Endothelial cell of umbilical vein (primary cell): ENCODE data around the gene DLG1. TPM values are rescaled to one million over a fixed set of nuclear protein-coding genes. Genes with fewer than 3 reads are reported as not detected.

Experiments
- BruUV-seq: library from RNA; stranded (reverse); fragments of 400-500 nt; replicated peaks from 2 replicates; lab custom pipeline; 2021; lab: Mats Ljungman, UMichigan
- CTCF ChIA-PET: fragments of 300-600, 350-600 bp; sonication (Branson Sonifier 250); formaldehyde crosslinking; loops from one replicate; lab custom pipeline; 2021; ENCODE audit warnings: antibody characterized with exemption, inconsistent platforms; lab: Charles Lee
- POLR2A ChIA-PET: fragments of 300-600, 350-600 bp; sonication (Branson Sonifier 250); formaldehyde crosslinking; loops from one replicate; lab custom pipeline; 2021; ENCODE audit warnings: antibody characterized with exemption, inconsistent platforms; lab: Charles Lee
- DNase-seq: peaks from one replicate; pipeline ENCODE4 v3.0.0-alpha.2; 2011; ENCODE audit warnings: low read depth, low spot score
- FAIRE-seq: peaks from 2 replicates; lab custom pipeline; 2011; peaks lifted over from hg19 to GRCh38; lab: Jason Lieb, UNC
- H2AFZ ChIP-seq: 2 replicates; pipeline ENCODE4 v1.6.0; 2012; ENCODE audit warnings: low read depth, low read length, control low read depth, inconsistent platforms
- H3K27ac ChIP-seq: 2 replicates; pipeline ENCODE4 v1.5.1; 2011; ENCODE audit warnings: low read depth, mild to moderate bottlenecking, control low read depth, low read length, moderate library complexity; ENCODE audit not compliant: insufficient read depth
- H3K27me3 ChIP-seq, 2 experiments: 2 replicates each; pipeline versions ENCODE4 v1.6.0 to v1.6.1; 2011; ENCODE audit warnings: low read length in 2 of 2, mixed read lengths in 1 of 2; ENCODE audit not compliant: control insufficient read depth in 2 of 2, insufficient read depth in 2 of 2
- H3K36me3 ChIP-seq, 2 experiments: 2 replicates in 1 of 2; 3 replicates in 1 of 2; pipeline ENCODE4 v1.5.1; 2011; ENCODE audit warnings: low read length in 2 of 2, mild to moderate bottlenecking in 1 of 2, moderate library complexity in 1 of 2; ENCODE audit not compliant: control insufficient read depth in 2 of 2, insufficient read depth in 2 of 2; ENCODE audit errors: extremely low read depth in 1 of 2
- H3K4me1 ChIP-seq: 3 replicates; pipeline ENCODE4 v1.5.1; 2011; ENCODE audit warnings: mild to moderate bottlenecking, low read length; ENCODE audit not compliant: control insufficient read depth, insufficient read depth; ENCODE audit errors: extremely low read depth
- H3K4me2 ChIP-seq: 2 replicates; pipeline ENCODE4 v1.6.1; 2011; ENCODE audit warnings: low read length, control low read depth, mixed read lengths; ENCODE audit not compliant: insufficient read depth
- H3K4me3 ChIP-seq, 3 experiments: fragments of 200-600 bp in 1 of 3; sonication (generic), shearing (Covaris generic) in 1 of 3; replicated peaks in 1 of 3; 2 replicates each; pipeline ENCODE4 v1.5.1; 2011 to 2016; ENCODE audit warnings: control low read depth in 3 of 3, low read length in 3 of 3, mild to moderate bottlenecking in 2 of 3, inconsistent platforms in 1 of 3, low read depth in 1 of 3, moderate library complexity in 1 of 3; ENCODE audit not compliant: insufficient read depth in 1 of 3
- H3K79me2 ChIP-seq: 2 replicates; pipeline ENCODE4 v1.6.0; 2012; ENCODE audit warnings: low read length, inconsistent platforms; ENCODE audit not compliant: control insufficient read depth, insufficient read depth
- H3K9ac ChIP-seq: replicated peaks from 2 replicates; pipeline ENCODE3; 2011; ENCODE audit warnings: low read length, control low read depth; ENCODE audit not compliant: insufficient read depth; ENCODE audit errors: extremely low read depth
- H3K9me1 ChIP-seq: replicated peaks from 3 replicates; pipeline ENCODE4 v1.6.0; 2011; ENCODE audit warnings: mild to moderate bottlenecking, low read length; ENCODE audit not compliant: control insufficient read depth, insufficient read depth; ENCODE audit errors: extremely low read depth
- H3K9me3 ChIP-seq: replicated peaks from 2 replicates; pipeline ENCODE4 v1.5.1; 2012; ENCODE audit warnings: low read length, inconsistent platforms; ENCODE audit not compliant: control insufficient read depth, insufficient read depth
- H4K20me1 ChIP-seq: replicated peaks from 2 replicates; pipeline ENCODE3; 2011; ENCODE audit warnings: mild to moderate bottlenecking, low read length; ENCODE audit not compliant: control insufficient read depth, insufficient read depth; ENCODE audit errors: extremely low read depth
- CTCF ChIP-seq, 2 donors: IDR thresholded peaks; 1 replicate in 1 of 2; 2 replicates in 1 of 2; pipeline ENCODE4 v1.5.1; 2011; ENCODE audit warnings: low read length in 2 of 2, mild to moderate bottlenecking in 2 of 2, moderate library complexity in 2 of 2, control low read depth in 1 of 2, inconsistent platforms in 1 of 2, low read depth in 1 of 2; ENCODE audit not compliant: insufficient read depth in 1 of 2; ENCODE audit errors: extremely low read depth in 1 of 2
- EZH2 ChIP-seq: IDR thresholded peaks from 2 replicates; pipeline ENCODE4 v1.6.1; 2012; ENCODE audit warnings: borderline replicate concordance, low read depth, mild to moderate bottlenecking, moderate library complexity, low read length, inconsistent platforms; ENCODE audit not compliant: severe bottlenecking
- FOS ChIP-seq: IDR thresholded peaks from 2 replicates; pipeline ENCODE4 v1.6.1; 2011; ENCODE audit warnings: mild to moderate bottlenecking, low read length, moderate library complexity, borderline replicate concordance; ENCODE audit not compliant: insufficient read depth
- GATA2 ChIP-seq: IDR thresholded peaks from 2 replicates; pipeline ENCODE4 v1.7.0; 2011; ENCODE audit warnings: low read depth, mild to moderate bottlenecking, moderate library complexity, mixed read lengths, low read length; ENCODE audit not compliant: insufficient read length, insufficient read depth
- JUN ChIP-seq: IDR thresholded peaks from 2 replicates; pipeline ENCODE4 v1.6.1; 2011; ENCODE audit warnings: borderline replicate concordance, low read depth; ENCODE audit not compliant: insufficient read length, insufficient read depth
- MAX ChIP-seq: IDR thresholded peaks from 2 replicates; pipeline ENCODE4 v1.6.1; 2011; ENCODE audit not compliant: insufficient read depth, insufficient read length
- MYC ChIP-seq: IDR thresholded peaks from one replicate; pipeline ENCODE4 v1.6.1; 2011; ENCODE audit warnings: mild to moderate bottlenecking, low read depth, low read length
- POLR2A ChIP-seq: IDR thresholded peaks from 2 replicates; pipeline ENCODE4 v1.6.1; 2012; ENCODE audit warnings: low read depth, mild to moderate bottlenecking, control low read depth, low read length
- POLR2AphosphoS5 ChIP-seq: IDR thresholded peaks from 2 replicates; pipeline ENCODE4 v1.6.1; 2012; ENCODE audit warnings: low read depth, mild to moderate bottlenecking, control low read depth, low read length, moderate library complexity; ENCODE audit not compliant: insufficient read depth
- dilution Hi-C: fragments of 300-500 bp; cut with MboI; formaldehyde crosslinking; loops from one replicate; pipeline ENCODE4 v1.15.0; 2019; ENCODE audit warnings: low sequenced_read_pairs; ENCODE audit not compliant: extremely low pct_ligation_motif_present
- intact Hi-C: fragments of 100-400 bp; cut with micrococcal nuclease; formaldehyde crosslinking; loops from one replicate; pipeline ENCODE4 v1.10.0; 2022
- polyA plus RNA-seq, 4 experiments: library from polyadenylated mRNA; depleted of rRNA in 3 of 4; stranded (reverse) in 3 of 4; unstranded in 1 of 4; fragments of >200 nt; gene quantifications; 2 replicates each; pipeline versions ENCODE4 v1.2.1 to v1.2.3, GENCODE V29; 2011 to 2012; ENCODE audit warnings: missing spikeins in 1 of 4
- total RNA-seq: library from RNA; stranded (reverse); gene quantifications from 2 replicates; pipeline ENCODE4 v1.2.3, GENCODE V29; 2021

DLG1 gene
- total and polyA plus RNA-seq, 2 donors (not counting 3 experiments of a cell fraction or from before 2014, with no cell fraction given) = 26.5 to 80.1 TPM

- Histone ChIP-seq H3K27me3 (peaks cover 2% of the 10 kb centered on the region in 2 experiments), H3K9me3 (no peaks in the 10 kb centered on the region), H3K36me3 (no peaks in the 10 kb centered on the region), H3K4me2 (no peak overlapping the region), H3K4me3 (no peak overlapping the region), H3K4me1 (no peaks in the 10 kb centered on the region), H3K9ac (no peak overlapping the region), H4K20me1 (no peaks in the 10 kb centered on the region), H3K27ac (no peak overlapping the region), H3K9me1 (no peaks in the 10 kb centered on the region), H3K79me2 (no peaks in the 10 kb centered on the region), H2AFZ (no peak overlapping the region)
- POLR2A ChIA-PET = no interaction called here
- FAIRE-seq = no peak
- CTCF ChIA-PET = interaction anchor here (0.8 kb wide), 1 partner anchor 174 kb away, joined by 4 read pairs; no protein-coding TSS in a partner anchor
- dilution Hi-C loops = no loop called here
- BruUV-seq = no TSS peak
- TF ChIP-seq POLR2AphosphoS5 (no peak), POLR2A (no peak)
- no peak for DNase-seq
- intact Hi-C loops = no loop called here
Measured at GRCh38 chr3:197335428-197336132, 37.2 kb upstream of the DLG1 start.

GRCh38 chr3:197333901-197334639 is 35.7 kb upstream of the DLG1 start:
- dilution Hi-C loops = no loop called here
- POLR2A ChIA-PET = no interaction called here

More at GRCh38 chr3:197333901-197334639, 35.7 kb upstream of the DLG1 start:
- no peak overlapping the region for H3K4me2 ChIP-seq
- TF ChIP-seq FOS (no peak), JUN (no peak), POLR2A (no peak), POLR2AphosphoS5 (no peak), GATA2 (no peak), MAX (no peak), EZH2 (no peak), CTCF (IDR thresholded peaks at IDR 0.05; ENCODE audit: extremely low read depth in 1 of 2, insufficient read depth in 1 of 2, low read depth in 1 of 2, low read length in 2 of 2) (no peak), MYC (no peak)
- FAIRE-seq (no peak), DNase-seq (no peak)
- no peaks in the 10 kb centered on the region for H3K9me1 ChIP-seq
- H3K79me2 ChIP-seq = no peaks in the 10 kb centered on the region
- no TSS peak for BruUV-seq
- H3K27ac ChIP-seq = no peak overlapping the region
- no peak overlapping the region for H3K9ac ChIP-seq
- H2AFZ ChIP-seq = no peak overlapping the region
- intact Hi-C loops = no loop called here
- no peak overlapping the region for H3K4me3 ChIP-seq
- H3K27me3 ChIP-seq = peaks cover 2% of the 10 kb centered on the region in 2 experiments
- CTCF ChIA-PET = no interaction called here
- no peaks in the 10 kb centered on the region for H4K20me1 ChIP-seq
- no peaks in the 10 kb centered on the region for H3K4me1 ChIP-seq
- H3K9me3 ChIP-seq = no peaks in the 10 kb centered on the region
- no peaks in the 10 kb centered on the region for H3K36me3 ChIP-seq
